ENCODE measurements around the gene BMP4. TPM values are rescaled to one million over a fixed set of nuclear protein-coding genes. Genes with fewer than 3 reads are reported as not detected.

Gene BMP4
- total and polyA plus RNA-seq, 2 of the 13 experiments (the other 11 are each of a cell fraction or from before 2014, with no cell fraction given), result 56.4 to 169 TPM

GRCh38 chr14:53934778-53935414 lies 21.7 kb downstream of the BMP4 start (continued):
- TF ChIP-seq ZNF263 (CRISPR knock-in tag; IDR thresholded peaks at IDR 0.05) (no peak), ZNF124 (CRISPR knock-in tag; IDR thresholded peaks at IDR 0.05) (no peak), NCOA2 (CRISPR knock-in tag; IDR thresholded peaks at IDR 0.05) (no peak), RARA (CRISPR knock-in tag; IDR thresholded peaks at IDR 0.05) (peak; percentile 33; the same call in 1 of the 2 replicates), PPARG (CRISPR knock-in tag; conservative IDR thresholded peaks at IDR 0.05) (0 out of 2 replicates have a peak, but pooled peaks have one; percentile 37), ZC3H13 (CRISPR knock-in tag; IDR thresholded peaks at IDR 0.05) (no peak), FOXM1 (CRISPR knock-in tag; IDR thresholded peaks at IDR 0.05) (no peak), NBN (conservative IDR thresholded peaks at IDR 0.05) (no peak), ZNF136 (CRISPR knock-in tag; IDR thresholded peaks at IDR 0.05; ENCODE audit: low read depth) (no peak), KLF16 (CRISPR knock-in tag; IDR thresholded peaks at IDR 0.05) (no peak), RNF2 (conservative IDR thresholded peaks at IDR 0.05; ENCODE audit: low read depth) (no peak), ZNF34 (CRISPR knock-in tag; IDR thresholded peaks at IDR 0.05; ENCODE audit: borderline replicate concordance) (0 out of 2 replicates have a peak, but pooled peaks have one; percentile 52), ZNF558 (CRISPR knock-in tag; IDR thresholded peaks at IDR 0.05; ENCODE audit: borderline replicate concordance) (no peak), AKAP8 (CRISPR knock-in tag; IDR thresholded peaks at IDR 0.05) (no peak), ZNF576 (CRISPR knock-in tag; IDR thresholded peaks at IDR 0.05) (no peak), HNF4G (IDR thresholded peaks at IDR 0.05; ENCODE audit: borderline replicate concordance, low read depth, low read length) (no peak), HNF4G (CRISPR knock-in tag; IDR thresholded peaks at IDR 0.05; ENCODE audit: borderline replicate concordance, low read depth) (no peak)
- TF ChIP-seq, protein P1, sequence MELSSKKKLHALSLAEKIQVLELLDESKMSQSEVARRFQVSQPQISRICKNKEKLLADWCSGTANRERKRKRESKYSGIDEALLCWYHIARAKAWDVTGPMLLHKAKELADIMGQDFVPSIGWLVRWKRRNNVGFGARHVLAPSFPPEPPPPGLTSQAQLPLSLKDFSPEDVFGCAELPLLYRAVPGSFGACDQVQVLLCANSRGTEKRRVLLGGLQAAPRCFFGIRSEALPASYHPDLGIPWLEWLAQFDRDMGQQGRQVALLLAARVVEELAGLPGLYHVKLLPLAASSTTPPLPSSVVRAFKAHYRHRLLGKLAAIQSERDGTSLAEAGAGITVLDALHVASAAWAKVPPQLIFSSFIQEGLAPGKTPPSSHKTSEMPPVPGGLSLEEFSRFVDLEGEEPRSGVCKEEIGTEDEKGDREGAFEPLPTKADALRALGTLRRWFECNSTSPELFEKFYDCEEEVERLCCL (CRISPR knock-in tag; IDR thresholded peaks at IDR 0.05; ENCODE audit: borderline replicate concordance), result no peak
- TF ChIP-seq, protein P2, sequence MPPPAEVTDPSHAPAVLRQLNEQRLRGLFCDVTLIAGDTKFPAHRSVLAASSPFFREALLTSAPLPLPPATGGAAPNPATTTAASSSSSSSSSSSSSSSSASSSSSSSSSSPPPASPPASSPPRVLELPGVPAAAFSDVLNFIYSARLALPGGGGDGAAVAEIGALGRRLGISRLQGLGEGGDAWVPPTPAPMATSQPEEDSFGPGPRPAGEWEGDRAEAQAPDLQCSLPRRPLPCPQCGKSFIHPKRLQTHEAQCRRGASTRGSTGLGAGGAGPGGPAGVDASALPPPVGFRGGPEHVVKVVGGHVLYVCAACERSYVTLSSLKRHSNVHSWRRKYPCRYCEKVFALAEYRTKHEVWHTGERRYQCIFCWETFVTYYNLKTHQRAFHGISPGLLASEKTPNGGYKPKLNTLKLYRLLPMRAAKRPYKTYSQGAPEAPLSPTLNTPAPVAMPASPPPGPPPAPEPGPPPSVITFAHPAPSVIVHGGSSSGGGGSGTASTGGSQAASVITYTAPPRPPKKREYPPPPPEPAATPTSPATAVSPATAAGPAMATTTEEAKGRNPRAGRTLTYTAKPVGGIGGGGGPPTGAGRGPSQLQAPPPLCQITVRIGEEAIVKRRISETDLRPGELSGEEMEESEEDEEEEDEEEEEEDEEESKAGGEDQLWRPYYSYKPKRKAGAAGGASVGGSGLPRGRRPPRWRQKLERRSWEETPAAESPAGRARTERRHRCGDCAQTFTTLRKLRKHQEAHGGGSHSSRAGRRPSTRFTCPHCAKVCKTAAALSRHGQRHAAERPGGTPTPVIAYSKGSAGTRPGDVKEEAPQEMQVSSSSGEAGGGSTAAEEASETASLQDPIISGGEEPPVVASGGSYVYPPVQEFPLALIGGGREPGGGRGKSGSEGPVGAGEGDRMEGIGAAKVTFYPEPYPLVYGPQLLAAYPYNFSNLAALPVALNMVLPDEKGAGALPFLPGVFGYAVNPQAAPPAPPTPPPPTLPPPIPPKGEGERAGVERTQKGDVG (CRISPR knock-in tag; IDR thresholded peaks at IDR 0.05; ENCODE audit: borderline replicate concordance), result no peak
- TF ChIP-seq, protein P3, sequence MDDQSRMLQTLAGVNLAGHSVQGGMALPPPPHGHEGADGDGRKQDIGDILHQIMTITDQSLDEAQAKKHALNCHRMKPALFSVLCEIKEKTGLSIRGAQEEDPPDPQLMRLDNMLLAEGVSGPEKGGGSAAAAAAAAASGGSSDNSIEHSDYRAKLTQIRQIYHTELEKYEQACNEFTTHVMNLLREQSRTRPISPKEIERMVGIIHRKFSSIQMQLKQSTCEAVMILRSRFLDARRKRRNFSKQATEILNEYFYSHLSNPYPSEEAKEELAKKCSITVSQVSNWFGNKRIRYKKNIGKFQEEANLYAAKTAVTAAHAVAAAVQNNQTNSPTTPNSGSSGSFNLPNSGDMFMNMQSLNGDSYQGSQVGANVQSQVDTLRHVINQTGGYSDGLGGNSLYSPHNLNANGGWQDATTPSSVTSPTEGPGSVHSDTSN (CRISPR knock-in tag; IDR thresholded peaks at IDR 0.05; ENCODE audit: borderline replicate concordance), result no peak

Measured in HepG2 (cell line).